Fibroblast of lung (primary cell): ENCODE measurements around the gene PRKCQ.

Experiments used
- CTCF ChIP-seq, 2 donors: IDR thresholded peaks in 1 of 2; conservative IDR thresholded peaks in 1 of 2; 1 replicate in 1 of 2; 2 replicates in 1 of 2; pipeline ENCODE4 v1.5.1; 2011 to 2012; ENCODE audit warnings: low read length in 2 of 2, control low read depth in 1 of 2, inconsistent platforms in 1 of 2, low read depth in 1 of 2, mild to moderate bottlenecking in 1 of 2
- EZH2 ChIP-seq: IDR thresholded peaks from 2 replicates; pipeline ENCODE4 v1.5.1; 2012; ENCODE audit warnings: low read length, control low read depth, mild to moderate bottlenecking; ENCODE audit errors: missing control alignments

- TF ChIP-seq CTCF (conservative IDR thresholded peaks at IDR 0.05 in 1 of 2, IDR thresholded peaks at IDR 0.05 in 1 of 2; ENCODE audit: low read depth in 1 of 2, low read length in 2 of 2): no peak
- no peak for TF ChIP-seq EZH2
Measured at GRCh38 chr10:6400331-6400730, 179.7 kb downstream of the PRKCQ start.
